Activated T-cell treated with anti-CD3 and anti-CD28 coated beads, Interleukin-2, amount 50 U/mL, for 1 hour (primary cell): ENCODE data around the gene SLC19A1.

Experiments
- DNase-seq: peaks from one replicate; pipeline ENCODE4 v3.0.0-alpha.2; 2020

The SLC19A1 gene

GRCh38 chr21:45449658-45450422 lies 92.4 kb downstream of the SLC19A1 start:
- DNase-seq, result no peak

- DNase-seq, result no peak
Observed at GRCh38 chr21:45448810-45449657, 93.2 kb downstream of the SLC19A1 start.

GRCh38 chr21:45448283-45448809 lies 93.9 kb downstream of the SLC19A1 start:
- no peak for DNase-seq
